GM13976 (cell line): Measurements from ENCODE around the gene EPHB4.

ENCODE experiments used
- DNase-seq: peaks from one replicate; pipeline ENCODE4 v3.0.0; 2012; ENCODE audit warnings: low spot score
- CTCF ChIP-seq: IDR thresholded peaks from 2 replicates; pipeline ENCODE4 v1.5.1; 2012; ENCODE audit warnings: borderline replicate concordance, mild to moderate bottlenecking; ENCODE audit not compliant: insufficient read depth; ENCODE audit errors: extremely low read depth, missing control alignments, control extremely low read depth
- in situ Hi-C: fragments of 300-500 bp; cut with MboI; formaldehyde crosslinking; loops from one replicate; pipeline ENCODE4 v1.12.0; 2022; ENCODE audit warnings: low sequenced_read_pairs, mixed read lengths, inconsistent platforms; ENCODE audit not compliant: unreplicated experiment

The EPHB4 gene

GRCh38 chr7:100827330-100828226 lies at the start of gene EPHB4:
Gene EPHB4 (minus strand): TSS chr7:100827523. CDS start chr7:100827030, 493 bp downstream.
- peak; percentile 31 for DNase-seq
- in situ Hi-C loops: no loop called here
- no peak for TF ChIP-seq CTCF

GRCh38 chr7:100875356-100875751 lies 48.0 kb upstream of the EPHB4 start:
- TF ChIP-seq CTCF: no peak
- in situ Hi-C loops: no loop called here
- DNase-seq: peak; percentile 69

GRCh38 chr7:100874577-100875355 lies 47.4 kb upstream of the EPHB4 start, which contains the start of gene SRRT:
Gene SRRT (plus strand): TSS chr7:100875103. CDS start chr7:100875591, 488 bp downstream.
- no peak for TF ChIP-seq CTCF
- in situ Hi-C loops: loop anchor here (25.0 kb wide), 1 partner anchor 412 kb away; the partner anchor contains the start of gene SPACDR
- peak; percentile 99 for DNase-seq

GRCh38 chr7:100874300-100874576 lies 46.9 kb upstream of the EPHB4 start:
- DNase-seq: no peak
- in situ Hi-C loops: loop anchor here (25.0 kb wide), 1 partner anchor 412 kb away; the partner anchor contains the start of gene SPACDR
- no peak for TF ChIP-seq CTCF

GRCh38 chr7:100873599-100874299 lies 46.4 kb upstream of the EPHB4 start:
- in situ Hi-C loops: loop anchor here (25.0 kb wide), 1 partner anchor 411 kb away; the partner anchor contains the start of gene SPACDR
- no peak for TF ChIP-seq CTCF

More at GRCh38 chr7:100873599-100874299, 46.4 kb upstream of the EPHB4 start:
- no peak for DNase-seq
